Cardiac fibroblast (primary cell): ENCODE data around the gene ITGA8.

ENCODE experiments used
- DNase-seq, 2 donors: peaks; one replicate each; pipeline versions ENCODE4 v3.0.0 to v3.0.0-alpha.2; 2010; ENCODE audit warnings: low read depth in 2 of 2
- H3K4me3 ChIP-seq, 2 donors: replicated peaks in 1 of 2; 1 replicate in 1 of 2; 2 replicates in 1 of 2; pipeline ENCODE4 v1.5.1; 2011; ENCODE audit warnings: low read depth in 2 of 2, low read length in 2 of 2, mild to moderate bottlenecking in 2 of 2, moderate library complexity in 1 of 2
- TF ChIP-seq, protein P1 (sequence below): IDR thresholded peaks from one replicate; pipeline ENCODE4 v1.5.1; 2011; ENCODE audit warnings: low read depth, mild to moderate bottlenecking, low read length, inconsistent platforms

Gene ITGA8

GRCh38 chr10:15670880-15671279, 48.8 kb downstream of the ITGA8 start:
- TF ChIP-seq, protein P1, sequence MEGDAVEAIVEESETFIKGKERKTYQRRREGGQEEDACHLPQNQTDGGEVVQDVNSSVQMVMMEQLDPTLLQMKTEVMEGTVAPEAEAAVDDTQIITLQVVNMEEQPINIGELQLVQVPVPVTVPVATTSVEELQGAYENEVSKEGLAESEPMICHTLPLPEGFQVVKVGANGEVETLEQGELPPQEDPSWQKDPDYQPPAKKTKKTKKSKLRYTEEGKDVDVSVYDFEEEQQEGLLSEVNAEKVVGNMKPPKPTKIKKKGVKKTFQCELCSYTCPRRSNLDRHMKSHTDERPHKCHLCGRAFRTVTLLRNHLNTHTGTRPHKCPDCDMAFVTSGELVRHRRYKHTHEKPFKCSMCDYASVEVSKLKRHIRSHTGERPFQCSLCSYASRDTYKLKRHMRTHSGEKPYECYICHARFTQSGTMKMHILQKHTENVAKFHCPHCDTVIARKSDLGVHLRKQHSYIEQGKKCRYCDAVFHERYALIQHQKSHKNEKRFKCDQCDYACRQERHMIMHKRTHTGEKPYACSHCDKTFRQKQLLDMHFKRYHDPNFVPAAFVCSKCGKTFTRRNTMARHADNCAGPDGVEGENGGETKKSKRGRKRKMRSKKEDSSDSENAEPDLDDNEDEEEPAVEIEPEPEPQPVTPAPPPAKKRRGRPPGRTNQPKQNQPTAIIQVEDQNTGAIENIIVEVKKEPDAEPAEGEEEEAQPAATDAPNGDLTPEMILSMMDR = no peak

GRCh38 chr10:15661574-15661973, 58.1 kb downstream of the ITGA8 start:
- H3K4me3 ChIP-seq = no peak overlapping the region
- no peak for DNase-seq
- TF ChIP-seq, protein P1 = no peak

More at GRCh38 chr10:15670880-15671279, 48.8 kb downstream of the ITGA8 start:
- H3K4me3 ChIP-seq = no peak overlapping the region
- DNase-seq = no peak

DNA sequence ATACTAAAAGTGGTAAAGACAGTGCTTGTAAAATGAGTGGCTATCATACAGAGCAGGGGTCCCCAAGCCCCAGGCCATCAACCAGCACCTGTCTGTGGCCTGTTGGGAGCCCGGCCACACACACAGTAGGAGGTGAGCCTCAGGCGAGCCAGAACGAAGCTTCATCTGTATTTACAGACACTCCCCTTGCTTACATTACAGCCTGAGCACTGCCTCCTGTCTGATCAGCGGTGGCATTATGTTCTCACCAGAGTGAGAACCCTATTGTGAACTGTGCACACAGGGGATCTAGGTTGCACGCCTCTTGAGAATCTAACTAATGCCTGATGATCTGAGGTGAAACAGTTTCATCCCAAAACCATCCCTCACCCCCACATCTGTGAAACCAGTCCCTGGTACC, 58.7 kb downstream of the ITGA8 start:
- DNase-seq = no peak
- TF ChIP-seq, protein P1 = no peak
- H3K4me3 ChIP-seq = no peak overlapping the region

DNA sequence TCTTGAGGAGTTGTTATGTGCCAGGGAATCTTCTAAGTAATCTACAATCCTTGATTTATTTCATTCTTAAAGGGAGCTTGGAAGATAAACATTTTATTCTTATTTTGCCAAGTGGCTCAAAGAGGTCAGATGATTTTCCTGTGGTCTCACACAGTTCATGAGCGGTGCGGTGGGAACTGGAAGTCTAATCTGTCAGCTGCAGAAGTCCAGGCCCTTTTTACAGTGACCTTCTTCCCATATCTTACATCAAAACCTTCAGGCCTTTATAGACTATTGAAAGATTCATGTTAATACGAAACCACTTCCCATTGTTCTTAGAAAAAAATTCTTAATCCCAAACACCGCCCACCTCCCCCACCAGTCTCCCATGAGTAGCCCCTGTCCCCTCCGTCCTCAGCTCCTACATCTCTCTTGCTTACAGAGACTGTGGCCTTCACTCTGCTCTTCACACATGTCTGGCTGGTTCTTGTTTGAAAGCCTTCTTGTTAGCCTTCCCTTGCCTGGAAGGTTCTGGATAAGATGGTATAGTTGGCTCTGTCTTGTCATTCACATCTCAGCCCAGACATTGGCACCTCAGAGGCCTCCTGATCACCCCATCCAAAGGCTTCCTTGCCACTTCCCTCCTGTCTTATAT, 61.5 kb downstream of the ITGA8 start:
- no peak overlapping the region for H3K4me3 ChIP-seq
- no peak for DNase-seq
- TF ChIP-seq, protein P1 = no peak

GRCh38 chr10:15652757-15653156, 67.0 kb downstream of the ITGA8 start:
- DNase-seq = no peak
- H3K4me3 ChIP-seq = no peak overlapping the region
- TF ChIP-seq, protein P1 = no peak

GRCh38 chr10:15652117-15652516, 67.6 kb downstream of the ITGA8 start:
- no peak for DNase-seq
- no peak overlapping the region for H3K4me3 ChIP-seq
- TF ChIP-seq, protein P1 = no peak

GRCh38 chr10:15651175-15651574, 68.5 kb downstream of the ITGA8 start:
- TF ChIP-seq, protein P1 = no peak
- no peak overlapping the region for H3K4me3 ChIP-seq

More at GRCh38 chr10:15651175-15651574, 68.5 kb downstream of the ITGA8 start:
- no peak for DNase-seq
